HG03135 (cell line): ENCODE data around the gene CMTR1.
"Not testable (repeated sequence)": the region's sequence is repeated elsewhere in the genome, so short reads cannot be mapped to it uniquely, and the experiment has no call there.

ENCODE experiments used
- ATAC-seq: cut with Tn5 transposase; IDR thresholded peaks from one replicate; pipeline ENCODE4 v1.9.1; 2021; ENCODE audit warnings: mild to moderate bottlenecking, moderate library complexity; ENCODE audit not compliant: unreplicated experiment

The CMTR1 gene

DNA sequence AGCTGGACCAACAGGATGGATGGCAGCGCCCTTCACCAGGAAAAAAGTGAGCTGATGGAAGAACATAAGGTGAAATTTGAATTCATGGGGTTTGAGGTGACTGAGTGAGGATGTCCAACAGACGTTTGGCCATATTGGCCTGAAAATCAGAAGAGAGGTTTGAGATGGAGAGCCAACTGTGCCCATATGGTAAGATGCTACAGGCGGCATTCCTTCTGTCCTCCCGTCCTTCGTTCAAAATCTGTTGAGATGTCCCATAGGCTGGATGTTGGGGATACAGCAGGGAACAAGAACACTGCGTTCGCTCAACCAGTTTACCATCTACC lies 468 bp upstream of the CMTR1 start:
- ATAC-seq: peak; percentile 2

DNA sequence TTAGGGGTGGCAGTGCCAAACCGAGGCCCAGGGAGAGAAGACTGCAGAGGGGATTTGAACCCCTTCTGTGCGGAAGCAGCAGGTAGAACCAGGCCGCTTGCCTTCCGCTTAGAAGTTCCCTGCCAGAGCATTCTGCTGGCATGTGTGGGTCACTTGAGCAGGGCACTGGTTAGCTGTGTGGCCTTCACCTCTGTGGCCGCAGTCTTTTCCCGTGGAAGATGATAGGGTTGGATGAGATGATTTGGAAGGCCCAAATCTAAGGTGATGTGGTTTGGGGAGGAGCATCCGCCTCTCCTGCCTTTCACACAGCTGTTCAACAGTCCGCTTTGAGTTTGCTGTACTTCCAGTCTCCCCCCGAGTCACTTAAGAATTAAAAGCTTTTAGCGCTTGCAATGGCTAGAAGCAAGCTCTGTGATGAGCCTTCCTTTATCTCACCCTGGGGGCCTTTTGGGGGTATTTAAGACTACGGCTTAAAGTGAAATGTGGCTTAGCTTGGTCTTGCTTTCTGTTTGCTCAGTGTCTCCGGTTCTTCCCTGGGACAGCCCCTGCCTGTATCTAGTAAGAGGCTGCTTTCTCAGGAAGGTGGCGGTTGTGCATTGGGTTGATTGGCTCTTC lies 743 bp downstream of the CMTR1 start:
- peak; percentile 39 for ATAC-seq

DNA sequence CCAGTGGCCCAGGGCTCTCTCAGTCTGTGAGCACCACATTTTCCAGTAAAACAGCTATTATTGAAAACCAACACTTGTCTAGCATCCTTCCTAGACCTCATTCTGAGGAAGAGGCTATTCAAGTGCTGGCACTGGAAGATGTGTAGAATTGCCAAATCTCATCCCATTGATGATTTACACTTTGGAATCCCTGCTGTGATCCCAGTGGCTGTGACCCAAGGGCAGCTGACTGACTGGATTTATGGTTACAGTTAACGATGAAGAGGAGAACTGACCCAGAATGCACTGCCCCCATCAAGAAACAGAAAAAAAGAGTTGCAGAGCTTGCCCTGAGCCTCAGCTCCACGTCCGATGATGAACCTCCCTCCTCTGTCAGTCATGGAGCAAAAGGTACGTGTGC lies 2.4 kb downstream of the CMTR1 start:
- no peak for ATAC-seq

DNA sequence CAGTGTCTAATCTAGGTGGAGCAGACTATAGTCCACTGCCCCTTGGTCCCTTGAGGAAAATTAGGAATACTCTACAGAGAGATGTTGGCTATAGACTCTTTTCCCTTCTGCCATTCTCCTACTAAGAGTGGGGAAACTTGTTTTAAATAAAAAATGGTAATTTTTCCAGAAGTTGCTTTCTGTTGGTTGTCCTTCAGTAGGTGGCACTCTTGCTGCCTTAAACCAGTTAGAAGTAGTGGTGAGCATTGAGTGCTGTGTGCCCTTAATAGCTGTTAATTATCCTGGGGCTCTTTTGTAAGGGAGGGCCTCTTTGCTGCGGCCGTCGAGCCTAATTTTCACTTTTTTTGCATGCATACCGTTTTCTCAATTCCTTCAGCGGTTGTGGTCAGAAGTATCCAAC lies 2.8 kb downstream of the CMTR1 start:
- no peak for ATAC-seq

DNA sequence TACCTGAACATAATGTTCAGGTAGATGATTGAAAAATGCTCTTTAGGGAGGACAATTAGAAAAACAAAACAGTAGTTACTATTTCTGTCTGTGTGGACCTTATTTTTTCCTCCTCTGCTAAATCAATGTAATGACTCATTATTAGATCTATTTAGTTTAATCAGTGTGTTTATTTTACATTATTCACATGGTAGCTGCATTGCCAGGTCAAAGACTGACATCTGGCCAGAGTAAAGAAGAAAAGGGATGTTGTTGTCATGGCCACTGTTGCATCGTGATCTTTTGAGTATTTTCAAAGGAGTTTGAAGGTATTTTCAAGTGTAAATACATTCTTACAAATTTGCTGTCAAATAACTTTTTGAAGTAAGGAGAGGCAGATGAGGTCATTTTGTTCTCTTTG lies 5.9 kb downstream of the CMTR1 start:
- no peak for ATAC-seq

DNA sequence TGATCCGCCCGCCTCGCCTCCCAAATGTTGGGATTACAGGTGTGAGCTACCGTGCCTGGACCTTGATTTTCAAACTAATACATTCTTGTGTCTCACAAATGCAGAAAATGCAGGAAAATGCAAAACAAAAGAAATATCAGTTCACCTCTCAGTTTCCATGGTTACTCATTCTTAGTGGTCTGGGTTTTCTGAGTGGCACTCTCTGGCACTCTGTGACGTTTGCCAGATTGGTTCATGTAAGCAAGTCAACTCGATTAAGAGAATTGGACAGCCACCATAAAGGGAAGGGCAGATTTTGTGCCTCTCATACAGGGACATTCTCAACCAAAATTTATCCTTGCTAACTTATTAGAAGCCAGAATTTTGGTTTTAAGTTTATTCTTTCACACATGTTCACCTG lies 8.6 kb downstream of the CMTR1 start:
- ATAC-seq: no peak

DNA sequence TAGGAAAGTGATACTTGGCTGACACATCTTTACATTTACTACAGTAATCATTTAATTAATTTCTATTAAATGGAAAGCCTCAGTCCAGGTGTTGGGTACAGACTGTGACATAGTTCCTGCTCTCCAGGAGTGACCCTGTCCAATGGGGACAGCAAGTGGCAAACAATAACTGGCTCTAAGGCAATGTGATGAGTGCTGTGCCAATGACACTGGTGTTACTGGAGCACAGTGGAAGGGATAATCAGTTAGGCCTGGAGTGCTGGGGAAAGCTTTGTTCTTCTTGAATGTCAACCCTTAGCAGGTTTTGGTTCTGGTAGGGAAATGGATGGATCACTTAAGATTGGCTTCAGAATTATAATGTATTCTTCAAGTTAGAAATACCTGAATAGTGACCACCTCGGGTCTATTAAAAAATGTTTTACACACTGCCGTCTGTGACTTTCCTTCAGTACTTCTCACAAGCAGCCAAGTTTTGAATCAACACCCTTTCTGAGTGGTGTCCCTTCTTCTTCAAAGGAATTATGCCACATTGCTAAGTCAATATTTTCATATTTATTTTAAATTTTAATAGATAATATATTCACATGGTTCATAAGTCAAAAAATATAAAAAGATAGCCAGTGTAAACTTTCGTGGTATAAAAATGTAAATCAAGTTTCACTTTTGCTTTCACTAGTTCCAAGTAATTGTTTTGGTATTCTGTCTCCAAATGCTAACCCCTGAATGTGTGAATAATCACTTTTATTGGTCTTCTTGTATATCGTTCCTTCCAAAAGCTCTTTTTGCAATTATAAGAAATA lies 9.6 kb downstream of the CMTR1 start:
- no peak for ATAC-seq

DNA sequence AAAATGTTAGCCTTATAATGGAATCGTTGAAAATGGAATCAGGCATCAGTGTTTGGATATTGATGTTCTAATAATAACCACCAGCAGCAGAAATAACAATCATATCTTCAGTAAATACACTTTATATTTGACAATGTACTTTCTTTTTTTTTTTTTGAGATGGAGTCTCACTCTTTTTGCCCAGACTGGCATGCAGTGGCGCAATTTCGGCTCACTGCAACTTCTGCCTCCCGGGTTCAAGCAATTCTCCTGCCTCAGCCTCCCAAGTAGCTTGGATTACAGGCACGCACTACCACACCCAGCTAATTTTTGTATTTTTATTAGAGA lies 10.2 kb downstream of the CMTR1 start:
- ATAC-seq: not testable (repeated sequence)

DNA sequence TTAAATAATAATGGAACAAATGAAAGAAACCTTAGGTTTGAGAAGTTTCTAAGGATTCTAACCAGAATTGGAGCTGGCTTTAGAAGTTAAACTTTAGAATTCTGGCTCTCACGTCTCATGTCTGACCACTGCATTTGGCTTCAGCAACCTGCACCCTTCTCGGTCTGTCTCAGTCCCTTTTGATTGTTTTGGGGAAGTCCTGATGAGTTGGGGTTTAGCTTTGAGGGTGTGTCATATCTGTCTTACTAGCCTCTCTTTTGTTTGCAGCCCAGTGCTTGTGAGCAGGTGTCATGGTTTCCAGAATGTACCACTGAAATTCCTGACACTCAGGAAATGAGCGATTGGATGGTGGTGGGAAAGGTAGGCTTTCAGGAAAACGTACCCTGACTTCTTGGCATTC lies 17.0 kb downstream of the CMTR1 start:
- no peak for ATAC-seq

DNA sequence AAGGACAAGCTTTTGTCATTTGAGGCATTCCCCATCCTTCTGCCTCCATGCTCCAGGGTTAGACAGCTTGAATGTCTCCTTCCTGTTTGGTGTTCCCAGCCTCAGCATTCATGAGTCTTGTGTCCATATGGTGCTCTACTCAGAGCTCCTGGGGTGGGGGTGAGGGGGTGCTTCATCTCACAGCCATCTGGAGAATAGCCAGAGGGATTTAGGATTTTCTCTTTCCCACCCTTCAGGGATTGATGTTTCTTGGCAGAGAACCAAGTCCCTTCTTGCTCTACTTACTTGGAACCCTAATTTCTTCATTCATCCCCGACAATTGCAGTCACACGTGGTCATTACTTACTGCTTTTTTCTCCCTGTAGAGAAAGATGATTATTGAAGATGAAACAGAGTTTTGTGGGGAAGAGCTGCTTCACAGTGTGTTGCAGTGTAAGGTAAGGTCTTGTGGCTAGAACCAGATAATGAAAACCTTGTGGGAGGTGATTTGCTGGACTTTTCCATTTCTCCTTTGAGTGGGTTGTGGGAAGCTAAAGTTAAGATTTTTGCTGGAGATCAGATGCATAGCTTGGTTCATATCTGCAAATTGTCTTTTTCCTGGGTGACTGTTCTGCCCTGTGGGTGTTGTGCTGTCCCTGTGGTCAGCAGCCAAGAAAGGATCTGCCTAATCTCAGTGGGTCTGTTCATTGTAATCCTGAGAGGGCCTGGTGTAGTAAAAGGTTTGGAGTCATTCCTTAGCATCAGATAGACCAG lies 18.6 kb downstream of the CMTR1 start:
- ATAC-seq: no peak

DNA sequence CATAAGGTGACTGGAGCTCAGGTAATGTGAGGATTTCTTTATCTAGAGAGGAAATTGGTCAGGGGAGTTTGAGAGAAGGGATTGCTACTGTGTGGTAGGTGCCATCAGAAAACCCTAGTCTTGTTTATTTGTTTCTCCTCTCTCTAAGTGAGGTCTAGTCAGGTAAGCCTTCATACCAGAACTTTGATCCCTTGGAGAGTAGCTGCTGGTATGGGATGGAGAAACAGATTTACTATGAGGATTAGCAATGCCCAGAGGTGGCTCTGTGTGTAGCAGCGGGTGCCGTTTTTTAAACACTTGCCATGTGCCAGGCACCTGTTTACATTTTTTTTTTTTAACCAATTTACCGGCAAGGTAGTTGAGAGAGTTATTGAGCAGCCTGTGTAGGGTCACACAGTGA lies 19.5 kb downstream of the CMTR1 start:
- no peak for ATAC-seq

DNA sequence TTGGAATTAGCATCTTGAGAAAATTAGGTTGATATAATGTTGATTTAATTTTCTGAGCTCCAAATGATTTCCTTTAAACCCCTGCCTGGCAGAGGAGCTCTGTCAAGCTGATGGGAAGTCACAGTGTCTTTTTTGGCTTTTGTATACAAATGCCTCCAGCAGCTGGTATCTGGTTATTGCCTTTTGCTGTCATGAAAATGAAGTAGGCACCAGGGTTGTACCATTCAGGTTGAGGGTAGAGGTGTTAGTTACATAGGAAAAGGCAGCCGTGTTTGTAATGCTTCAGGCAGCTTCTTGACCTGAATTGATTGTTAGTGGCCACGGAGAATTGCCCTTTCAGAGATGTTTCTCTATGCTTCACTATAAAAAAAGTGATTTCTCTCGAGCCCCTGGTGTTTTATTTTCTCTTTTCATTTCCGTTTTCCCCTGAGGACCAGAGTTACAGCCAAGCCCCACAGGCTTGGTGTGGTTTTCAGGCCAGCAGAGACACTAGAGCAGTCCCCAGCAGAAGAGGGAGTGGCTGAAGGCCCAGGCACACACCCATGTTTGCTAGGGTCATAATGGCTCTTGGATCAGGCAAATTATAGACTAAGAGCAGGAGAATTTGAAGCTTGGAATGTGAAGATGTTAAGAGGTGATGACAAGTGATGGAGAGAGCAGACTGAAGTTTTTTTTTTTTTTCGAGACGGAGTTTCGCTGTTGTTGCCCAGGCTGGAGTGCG lies 21.6 kb downstream of the CMTR1 start:
- ATAC-seq: no peak

DNA sequence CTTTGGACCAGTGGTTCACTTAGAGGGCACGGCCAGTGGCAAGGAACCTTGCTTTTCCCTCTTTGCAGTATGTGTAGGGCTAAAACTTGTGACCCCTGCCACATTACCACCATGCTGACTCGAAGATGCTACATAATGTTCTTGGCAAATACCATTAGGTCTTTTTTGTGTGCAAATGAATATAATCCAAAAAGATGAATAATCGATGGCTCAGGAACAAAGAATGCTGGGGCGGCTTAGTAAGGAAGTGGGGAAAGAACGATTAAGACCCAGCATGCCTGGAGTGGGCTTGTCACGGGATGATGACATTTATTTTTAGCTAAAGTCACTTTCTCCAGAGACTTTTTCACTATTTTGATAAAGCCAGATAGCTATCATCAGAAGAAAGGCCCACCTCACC lies 23.1 kb downstream of the CMTR1 start:
- no peak for ATAC-seq

DNA sequence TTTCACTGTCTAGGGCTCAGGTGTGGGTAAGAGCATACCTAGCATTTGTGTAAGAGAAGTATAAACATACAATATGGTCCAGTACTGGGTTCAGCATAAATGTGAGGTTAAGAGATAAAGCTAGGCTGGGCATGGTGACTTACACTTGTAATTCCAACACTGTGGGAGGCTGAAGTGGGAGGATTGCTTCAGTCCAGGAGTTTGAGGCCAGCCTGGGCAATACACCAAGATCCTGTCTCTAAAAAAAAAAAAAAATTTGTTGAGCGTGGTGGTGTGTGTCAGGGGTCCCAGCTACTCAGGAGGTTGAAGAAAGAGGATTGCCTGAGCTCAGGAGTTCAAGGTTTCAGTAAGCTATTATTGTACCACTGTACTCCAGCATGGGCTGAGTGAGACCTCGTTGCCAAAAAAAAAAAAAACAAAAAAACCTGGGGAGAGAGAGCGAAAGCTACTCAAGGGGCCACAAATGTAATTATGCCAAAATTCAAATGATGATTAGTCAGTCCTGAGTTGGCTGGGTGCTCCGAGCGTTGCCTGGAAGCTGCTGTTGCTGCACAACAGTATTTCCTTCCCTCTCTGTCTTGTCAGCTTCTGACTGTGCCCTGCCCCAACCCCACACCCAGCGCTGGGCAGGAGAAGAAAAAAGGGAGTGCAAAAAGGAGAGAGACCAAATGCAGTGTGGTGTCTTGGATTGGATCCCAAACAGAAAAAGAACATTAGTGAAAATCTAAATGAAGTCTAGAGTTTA lies 24.0 kb downstream of the CMTR1 start:
- ATAC-seq: no peak

DNA sequence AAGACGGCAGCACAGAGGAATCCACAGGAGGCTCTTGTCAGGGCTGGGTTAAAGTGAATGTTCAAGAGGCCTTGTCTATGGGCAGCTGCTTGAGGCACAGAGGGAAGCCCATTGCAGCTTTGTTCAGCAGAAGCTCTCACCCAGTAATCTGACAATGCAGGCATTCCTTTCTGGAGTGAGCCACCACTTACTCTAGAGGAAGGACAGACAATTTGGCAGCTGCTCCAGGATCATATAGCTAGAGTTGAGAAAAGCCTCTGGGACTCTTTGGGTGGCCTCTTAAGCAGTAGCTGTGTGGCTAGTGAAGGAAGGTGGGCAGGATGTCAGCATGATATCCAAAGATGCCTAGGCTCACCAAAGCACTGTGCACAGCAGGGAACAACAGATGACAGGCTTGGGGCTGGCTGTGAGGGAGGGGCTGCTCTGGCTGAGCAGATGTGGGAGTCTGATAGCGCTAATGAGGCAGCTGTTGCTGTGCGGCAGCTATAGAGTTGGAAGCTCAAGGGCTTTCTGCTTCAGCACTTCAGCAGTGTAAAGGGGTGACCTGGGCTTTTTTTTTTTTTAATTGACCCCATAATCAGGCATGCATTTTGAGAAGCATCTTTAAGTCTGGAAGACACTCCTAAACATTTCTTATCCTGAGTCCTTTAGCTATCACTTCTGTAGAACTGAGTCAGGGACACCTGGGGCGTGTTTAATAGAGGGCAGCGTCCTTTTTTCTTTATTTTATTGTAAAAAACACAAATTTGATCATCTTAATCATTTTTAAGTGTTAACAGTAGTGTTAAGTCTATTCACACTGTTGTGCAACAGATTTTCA lies 27.2 kb downstream of the CMTR1 start:
- no peak for ATAC-seq

DNA sequence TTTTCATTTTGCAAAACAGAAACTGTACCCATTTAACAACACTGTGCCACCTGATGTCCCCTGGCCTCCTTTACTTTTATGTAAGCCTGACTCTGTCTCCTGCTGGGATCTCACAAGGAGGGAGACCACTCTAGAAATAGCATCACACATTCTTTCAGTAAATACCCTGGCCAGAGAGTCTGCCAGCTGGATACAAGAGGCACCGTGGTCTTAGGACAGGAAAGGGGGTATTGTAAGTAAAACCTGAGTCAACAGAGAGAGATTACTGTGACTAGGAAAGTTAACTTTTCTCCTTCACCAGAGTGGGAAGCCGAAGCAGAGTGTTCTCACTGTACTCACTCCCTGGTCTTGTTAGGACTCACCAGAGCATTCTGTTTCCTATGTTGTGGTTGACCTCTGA lies 27.8 kb downstream of the CMTR1 start:
- no peak for ATAC-seq

DNA sequence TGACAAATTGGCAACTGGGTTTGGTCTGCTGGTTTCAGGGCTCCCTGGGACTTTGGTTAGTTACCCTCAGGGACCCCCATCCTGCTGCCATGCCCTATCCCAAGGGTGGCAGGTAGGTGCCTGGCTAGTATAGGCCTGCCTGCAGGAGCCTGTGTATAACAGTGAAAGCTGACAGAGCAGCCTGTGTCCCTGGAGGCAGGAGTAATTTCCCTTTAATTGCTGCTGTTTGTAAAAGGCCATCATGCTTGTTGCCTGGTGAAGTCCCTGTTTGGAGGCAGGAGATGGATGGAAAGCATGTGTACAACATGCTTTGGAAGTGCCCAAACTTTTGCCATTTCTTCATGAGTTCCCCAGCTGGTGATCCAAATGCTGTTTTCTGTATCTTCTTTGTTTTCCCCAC lies 30.1 kb downstream of the CMTR1 start:
- no peak for ATAC-seq

DNA sequence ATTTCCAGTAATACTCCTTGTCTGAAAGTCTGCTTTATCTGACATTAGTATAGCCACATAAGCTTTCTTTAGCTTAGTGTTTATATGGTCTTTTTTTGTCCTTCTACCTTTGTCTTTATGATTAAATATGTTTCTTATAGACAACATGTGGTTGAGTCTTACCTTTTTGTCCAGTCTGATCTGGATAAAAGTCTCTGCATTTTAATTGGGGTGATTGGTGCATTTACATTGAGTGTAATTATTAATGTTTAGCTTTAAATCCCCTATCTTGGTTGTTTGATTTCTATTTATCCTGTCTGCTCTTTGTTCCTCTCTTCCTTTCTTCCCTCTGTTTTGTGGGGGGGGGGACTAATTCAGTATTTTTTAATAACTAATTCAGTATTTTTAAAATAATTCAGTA lies 34.7 kb downstream of the CMTR1 start:
- no peak for ATAC-seq

DNA sequence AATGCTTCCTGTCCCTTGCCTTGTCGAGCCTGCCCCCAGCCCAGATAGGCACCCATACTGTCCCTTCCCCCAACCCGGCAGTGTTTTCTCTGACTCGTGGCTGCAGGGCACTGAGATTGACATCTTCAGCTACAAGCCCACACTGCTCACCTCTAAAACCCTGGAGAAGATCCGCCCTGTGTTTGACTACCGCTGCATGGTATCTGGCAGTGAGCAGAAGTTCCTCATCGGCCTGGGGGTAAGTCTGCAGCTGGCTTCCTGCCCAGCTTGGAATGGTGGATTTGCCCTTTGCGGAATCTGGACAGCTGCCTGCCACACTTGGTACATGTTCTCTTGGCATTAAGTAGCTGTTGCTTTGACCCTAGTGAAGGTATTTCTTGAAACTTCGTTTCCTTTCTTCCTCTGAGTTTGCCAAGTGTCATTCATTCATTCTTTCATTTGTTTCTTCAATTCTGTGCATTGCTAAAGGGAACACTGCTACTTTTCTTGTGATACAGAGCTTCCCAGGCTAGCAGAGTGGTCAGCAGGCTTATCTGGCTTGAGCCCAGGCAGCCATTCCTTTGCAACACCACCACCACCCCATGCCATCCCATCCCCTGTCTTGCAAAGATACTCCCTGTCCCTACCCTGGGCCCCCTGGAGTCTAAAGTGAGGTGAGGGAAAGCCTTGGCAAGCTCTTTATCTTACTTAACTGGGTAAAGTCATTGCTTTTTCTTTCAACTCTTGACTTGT lies 40.5 kb downstream of the CMTR1 start:
- ATAC-seq: no peak

DNA sequence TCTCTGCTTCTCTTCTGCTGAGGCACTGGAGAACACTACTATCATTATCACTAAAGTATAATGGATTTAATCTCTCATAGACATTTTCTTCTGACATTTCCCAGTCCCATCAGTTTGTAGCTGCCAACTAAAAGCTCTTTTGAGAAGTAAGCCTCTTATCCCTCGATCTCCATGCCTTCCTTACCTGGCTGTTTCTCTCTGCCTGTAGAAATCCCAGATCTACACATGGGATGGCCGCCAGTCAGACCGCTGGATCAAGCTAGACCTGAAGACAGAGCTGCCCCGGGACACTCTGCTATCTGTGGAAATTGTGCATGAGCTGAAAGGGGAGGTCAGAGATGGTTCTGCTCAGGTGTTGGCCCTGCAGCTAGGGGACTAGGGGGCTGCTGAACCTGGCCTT lies 41.3 kb downstream of the CMTR1 start:
- ATAC-seq: no peak
